Body of pancreas (tissue), 4 donors: Measurements from ENCODE around the gene KBTBD3. TPM values are rescaled to one million over a fixed set of nuclear protein-coding genes. Genes with fewer than 3 reads are reported as not detected.
"Not testable (repeated sequence)": the region's sequence is repeated elsewhere in the genome, so short reads cannot be mapped to it uniquely, and the experiment has no call there.

ENCODE experiments used
- ATAC-seq: fragments of 150-250 bp; one replicate; pipeline ENCODE4 v1.9.1; 2016
- DNase-seq, 4 donors: peaks; one replicate each; pipeline ENCODE4 v3.0.0-alpha.2; 2019
- H3K27ac ChIP-seq, 4 donors: fragments of 200-600 bp; sonication (generic); 1 replicate in 3 of 4; 2 replicates in 1 of 4; pipeline versions ENCODE4 v1.5.1 to v1.6.1; 2016 to 2019; ENCODE audit warnings: mild to moderate bottlenecking in 1 of 4, mixed read lengths in 1 of 4, moderate library complexity in 1 of 4
- H3K27me3 ChIP-seq, 2 donors: fragments of 200-600 bp; sonication (generic); one replicate each; pipeline ENCODE4 v1.6.0; 2016; ENCODE audit warnings: mild to moderate bottlenecking in 1 of 2
- H3K36me3 ChIP-seq, 2 donors: fragments of 200-600 bp; sonication (generic); replicated peaks in 1 of 2; 2 replicates each; pipeline ENCODE4 v1.5.1; 2016; ENCODE audit warnings: low read depth in 2 of 2; ENCODE audit not compliant: insufficient read depth in 1 of 2
- H3K4me1 ChIP-seq: fragments of 200-600 bp; sonication (generic); one replicate; pipeline ENCODE4 v1.6.0; 2016
- H3K4me3 ChIP-seq, 2 donors: fragments of 200-600 bp; sonication (generic); 1 replicate in 1 of 2; 2 replicates in 1 of 2; pipeline ENCODE4 v1.5.1; 2016 to 2019
- H3K9me3 ChIP-seq, 3 donors: fragments of 200-600 bp; sonication (generic); 1 replicate in 2 of 3; 2 replicates in 1 of 3; pipeline ENCODE4 v1.5.1; 2016
- POLR2A ChIP-seq, 3 donors: fragments of 450-650 bp; IDR thresholded peaks; one replicate each; pipeline ENCODE4 v1.6.1; 2016; ENCODE audit warnings: antibody characterized with exemption in 3 of 3, mild to moderate bottlenecking in 2 of 3
- WGBS, 2 donors: methylation state at CpG; one replicate each; pipeline ENCODE4 v1.1.5; 2017; 5-methylcytosine and 5-hydroxymethylcytosine counted together
- intact Hi-C: fragments of 100-400 bp; cut with DNase I; formaldehyde crosslinking; loops from one replicate; pipeline ENCODE4 v1.15.1; 2023
- total RNA-seq, 2 donors: library from RNA; depleted of rRNA; stranded (reverse); fragments of >200 nt; gene quantifications; one replicate each; pipeline ENCODE4 v1.1.0, GENCODE V29; 2016
- TF ChIP-seq, protein P1 (sequence below), 7 experiments: fragments of 450-650 bp in 4 of 7; fragments of 200-600 bp in 3 of 7; sonication (generic) in 3 of 7; IDR thresholded peaks; one replicate each; pipeline ENCODE4 v1.5.1; 2016 to 2019; ENCODE audit warnings: antibody characterized with exemption in 7 of 7

Gene KBTBD3
- total RNA-seq, 2 donors from 2014 or later, result 2.0 to 5.7 TPM

GRCh38 chr11:106014620-106015019 is 62.5 kb downstream of the KBTBD3 start:
- Histone ChIP-seq H3K36me3 (peaks cover 0 to 4% of the 10 kb centered on the region in 2 donors), H3K4me1 (peaks cover 54% of the 10 kb centered on the region), H3K4me3 (no peak overlapping the region), H3K27me3 (no peaks in the 10 kb centered on the region), H3K27ac (no peak overlapping the region), H3K9me3 (no peaks in the 10 kb centered on the region)
- TF ChIP-seq POLR2A (IDR thresholded peaks at IDR 0.05), result no peak
- TF ChIP-seq, protein P1, sequence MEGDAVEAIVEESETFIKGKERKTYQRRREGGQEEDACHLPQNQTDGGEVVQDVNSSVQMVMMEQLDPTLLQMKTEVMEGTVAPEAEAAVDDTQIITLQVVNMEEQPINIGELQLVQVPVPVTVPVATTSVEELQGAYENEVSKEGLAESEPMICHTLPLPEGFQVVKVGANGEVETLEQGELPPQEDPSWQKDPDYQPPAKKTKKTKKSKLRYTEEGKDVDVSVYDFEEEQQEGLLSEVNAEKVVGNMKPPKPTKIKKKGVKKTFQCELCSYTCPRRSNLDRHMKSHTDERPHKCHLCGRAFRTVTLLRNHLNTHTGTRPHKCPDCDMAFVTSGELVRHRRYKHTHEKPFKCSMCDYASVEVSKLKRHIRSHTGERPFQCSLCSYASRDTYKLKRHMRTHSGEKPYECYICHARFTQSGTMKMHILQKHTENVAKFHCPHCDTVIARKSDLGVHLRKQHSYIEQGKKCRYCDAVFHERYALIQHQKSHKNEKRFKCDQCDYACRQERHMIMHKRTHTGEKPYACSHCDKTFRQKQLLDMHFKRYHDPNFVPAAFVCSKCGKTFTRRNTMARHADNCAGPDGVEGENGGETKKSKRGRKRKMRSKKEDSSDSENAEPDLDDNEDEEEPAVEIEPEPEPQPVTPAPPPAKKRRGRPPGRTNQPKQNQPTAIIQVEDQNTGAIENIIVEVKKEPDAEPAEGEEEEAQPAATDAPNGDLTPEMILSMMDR (IDR thresholded peaks at IDR 0.05), result no peak
- ATAC-seq, result no peak
- intact Hi-C loops, result no loop called here
- DNase-seq, result no peak
- 71 to 89% methylated on average over 2 of the region's 2 CpGs for WGBS, 2 donors

DNA sequence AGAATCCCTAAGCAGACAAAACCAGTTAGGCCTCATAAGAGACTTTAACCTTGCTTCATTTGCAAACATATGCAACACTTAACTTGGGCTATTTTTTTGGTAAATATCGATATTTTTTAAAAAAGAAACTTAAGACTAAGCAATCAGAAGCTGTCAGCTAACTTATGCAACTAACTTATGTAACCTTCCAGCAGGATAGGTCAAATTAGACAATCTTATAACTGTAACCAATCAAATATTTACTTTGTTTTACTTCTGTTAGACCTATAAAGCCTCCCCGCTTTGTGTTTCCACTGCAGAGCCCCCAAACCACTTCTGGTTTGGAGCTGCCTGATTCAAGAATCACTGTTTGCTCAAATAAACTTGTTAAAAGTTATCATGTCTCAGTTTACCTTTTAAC is 63.1 kb downstream of the KBTBD3 start:
- ATAC-seq (peak; percentile 40), DNase-seq (no peak)
- H3K36me3 ChIP-seq, result peaks cover 0 to 10% of the 10 kb centered on the region in 2 donors
- H3K27me3 ChIP-seq, result no peaks in the 10 kb centered on the region
- peaks cover 50% of the 10 kb centered on the region for H3K4me1 ChIP-seq
- intact Hi-C loops, result no loop called here
- H3K9me3 ChIP-seq, result no peaks in the 10 kb centered on the region
- TF ChIP-seq POLR2A (IDR thresholded peaks at IDR 0.05), result no peak
- TF ChIP-seq, protein P1 (IDR thresholded peaks at IDR 0.05), result no peak
- H3K4me3 ChIP-seq, result no peak overlapping the region
- no peak overlapping the region for H3K27ac ChIP-seq
- WGBS, 2 donors, result 34 to 44% methylated on average over 2 of the region's 2 CpGs

DNA sequence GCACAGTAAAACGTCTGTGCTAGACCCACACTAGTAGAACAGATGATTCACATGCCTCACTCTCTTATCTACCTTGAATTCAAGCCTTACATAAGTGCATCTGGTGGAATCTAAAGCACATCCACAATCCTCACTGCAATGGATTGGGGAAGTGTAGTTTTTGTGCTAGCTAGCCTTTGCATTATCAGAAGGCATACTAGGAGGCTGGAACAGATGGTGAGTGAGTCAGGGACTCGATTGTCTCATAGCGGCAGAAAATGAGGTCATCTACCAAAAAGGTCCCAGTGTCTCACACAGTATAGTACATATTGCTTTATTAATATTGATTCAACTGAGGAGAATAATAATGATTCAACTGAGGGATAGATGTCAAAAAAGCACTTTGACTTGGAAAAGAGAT is 64.4 kb downstream of the KBTBD3 start:
- Histone ChIP-seq H3K9me3 (no peaks in the 10 kb centered on the region), H3K27me3 (no peaks in the 10 kb centered on the region), H3K4me1 (peaks cover 40% of the 10 kb centered on the region), H3K36me3 (peaks cover 4 to 10% of the 10 kb centered on the region in 2 donors), H3K4me3 (no peak overlapping the region), H3K27ac (no peak overlapping the region)
- WGBS, 2 donors, result 55 to 59% methylated on average over 3 of the region's 3 CpGs
- no peak for TF ChIP-seq POLR2A (IDR thresholded peaks at IDR 0.05)
- TF ChIP-seq, protein P1 (IDR thresholded peaks at IDR 0.05), result no peak
- peak; percentile 73 for ATAC-seq
- intact Hi-C loops, result no loop called here
- peak in 2 of 4 donors; percentile 21 to 38 for DNase-seq

GRCh38 chr11:106011481-106011880 is 65.7 kb downstream of the KBTBD3 start:
- TF ChIP-seq POLR2A (IDR thresholded peaks at IDR 0.05), result no peak
- TF ChIP-seq, protein P1 (IDR thresholded peaks at IDR 0.05), result no peak
- DNase-seq (no peak), ATAC-seq (no peak)
- Histone ChIP-seq H3K9me3 (no peaks in the 10 kb centered on the region), H3K4me3 (no peak overlapping the region), H3K4me1 (peaks cover 38% of the 10 kb centered on the region), H3K27ac (no peak overlapping the region), H3K36me3 (peaks cover 4 to 10% of the 10 kb centered on the region in 2 donors), H3K27me3 (no peaks in the 10 kb centered on the region)
- WGBS, 2 donors, result 51 to 57% methylated on average over 2 of the region's 2 CpGs
- intact Hi-C loops, result no loop called here

- DNase-seq, H3K9me3 ChIP-seq, H3K4me1 ChIP-seq, H3K27ac ChIP-seq, H3K36me3 ChIP-seq, intact Hi-C loops, H3K4me3 ChIP-seq, ATAC-seq, H3K27me3 ChIP-seq: not testable (repeated sequence)
- 90 to 95% methylated on average over 4 of the region's 4 CpGs for WGBS, 2 donors
These were observed 74.1 kb downstream of the KBTBD3 start for GRCh38 chr11:106003094-106003493.
